ENCODE results near the gene RGS9. TPM values are rescaled to one million over a fixed set of nuclear protein-coding genes. Genes with fewer than 3 reads are reported as not detected.

The RGS9 gene
- total RNA-seq, 1 experiment from 2014 or later: 1.8 TPM

GRCh38 chr17:65270499-65271253, 133.5 kb downstream of the RGS9 start:
- no peaks in the 10 kb centered on the region for H3K36me3 ChIP-seq (ENCODE audit: insufficient read depth, low read length, poor library complexity, severe bottlenecking)

GRCh38 chr17:65271296-65271695, 134.1 kb downstream of the RGS9 start:
- no TSS peak for BruUV-seq (replicated peaks)
- ChIA-PET CTCF (no interaction called here), POLR2A (ENCODE audit: low non-redundant PET) (no interaction called here)
- no peak overlapping the region for H3K27ac ChIP-seq (ENCODE audit: low read depth, low read length, poor library complexity, severe bottlenecking)
- no peak for TF ChIP-seq EZH2 (IDR thresholded peaks at IDR 0.05; ENCODE audit: borderline replicate concordance, low read depth, low read length, poor library complexity, severe bottlenecking)
- TF ChIP-seq, protein P1, sequence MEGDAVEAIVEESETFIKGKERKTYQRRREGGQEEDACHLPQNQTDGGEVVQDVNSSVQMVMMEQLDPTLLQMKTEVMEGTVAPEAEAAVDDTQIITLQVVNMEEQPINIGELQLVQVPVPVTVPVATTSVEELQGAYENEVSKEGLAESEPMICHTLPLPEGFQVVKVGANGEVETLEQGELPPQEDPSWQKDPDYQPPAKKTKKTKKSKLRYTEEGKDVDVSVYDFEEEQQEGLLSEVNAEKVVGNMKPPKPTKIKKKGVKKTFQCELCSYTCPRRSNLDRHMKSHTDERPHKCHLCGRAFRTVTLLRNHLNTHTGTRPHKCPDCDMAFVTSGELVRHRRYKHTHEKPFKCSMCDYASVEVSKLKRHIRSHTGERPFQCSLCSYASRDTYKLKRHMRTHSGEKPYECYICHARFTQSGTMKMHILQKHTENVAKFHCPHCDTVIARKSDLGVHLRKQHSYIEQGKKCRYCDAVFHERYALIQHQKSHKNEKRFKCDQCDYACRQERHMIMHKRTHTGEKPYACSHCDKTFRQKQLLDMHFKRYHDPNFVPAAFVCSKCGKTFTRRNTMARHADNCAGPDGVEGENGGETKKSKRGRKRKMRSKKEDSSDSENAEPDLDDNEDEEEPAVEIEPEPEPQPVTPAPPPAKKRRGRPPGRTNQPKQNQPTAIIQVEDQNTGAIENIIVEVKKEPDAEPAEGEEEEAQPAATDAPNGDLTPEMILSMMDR (conservative IDR thresholded peaks at IDR 0.05; ENCODE audit: low read depth, low read length): no peak
- H3K9me3 ChIP-seq (ENCODE audit: low read depth, low read length, poor library complexity, severe bottlenecking): peaks cover 7% of the 10 kb centered on the region
- H3K4me1 ChIP-seq (ENCODE audit: insufficient read depth, low read length, poor library complexity, severe bottlenecking): no peaks in the 10 kb centered on the region
- no peaks in the 10 kb centered on the region for H3K27me3 ChIP-seq (replicated peaks; ENCODE audit: insufficient read depth, low read depth, low read length, poor library complexity)
- no peak overlapping the region for H3K4me3 ChIP-seq (ENCODE audit: low read depth, low read length, poor library complexity, severe bottlenecking)
- DNase-seq (ENCODE audit: low spot score): no peak
- intact Hi-C loops (cut with micrococcal nuclease; ENCODE audit: unreplicated experiment): no loop called here
- no peaks in the 10 kb centered on the region for H3K36me3 ChIP-seq (ENCODE audit: insufficient read depth, low read length, poor library complexity, severe bottlenecking)

More at GRCh38 chr17:65270499-65271253, 133.5 kb downstream of the RGS9 start:
- no TSS peak for BruUV-seq (replicated peaks)
- no peak for TF ChIP-seq EZH2 (IDR thresholded peaks at IDR 0.05; ENCODE audit: borderline replicate concordance, low read depth, low read length, poor library complexity, severe bottlenecking)
- TF ChIP-seq, protein P1 (conservative IDR thresholded peaks at IDR 0.05; ENCODE audit: low read depth, low read length): no peak
- H3K4me1 ChIP-seq (ENCODE audit: insufficient read depth, low read length, poor library complexity, severe bottlenecking): no peaks in the 10 kb centered on the region
- POLR2A ChIA-PET (ENCODE audit: low non-redundant PET): no interaction called here
- DNase-seq (ENCODE audit: low spot score): no peak
- H3K9me3 ChIP-seq (ENCODE audit: low read depth, low read length, poor library complexity, severe bottlenecking): peaks cover 7% of the 10 kb centered on the region
- CTCF ChIA-PET: no interaction called here
- H3K27me3 ChIP-seq (replicated peaks; ENCODE audit: insufficient read depth, low read depth, low read length, poor library complexity): no peaks in the 10 kb centered on the region
- no peak overlapping the region for H3K27ac ChIP-seq (ENCODE audit: low read depth, low read length, poor library complexity, severe bottlenecking)
- no peak overlapping the region for H3K4me3 ChIP-seq (ENCODE audit: low read depth, low read length, poor library complexity, severe bottlenecking)
- intact Hi-C loops (cut with micrococcal nuclease; ENCODE audit: unreplicated experiment): no loop called here

Other genes starting within 250 kb of the RGS9 start
- gene LRRC37A3, start 217.9 kb upstream of the RGS9 start, total RNA-seq (2021): 17.2 and 17.6 TPM in 2 replicates
- 39.2 and 41.2 TPM in 2 replicates for gene GNA13, start 80.6 kb upstream of the RGS9 start, total RNA-seq (2021)